GM18951 (cell line): ENCODE results near the gene LRP1B.

Source experiments
- POLR2A ChIP-seq: IDR thresholded peaks from 4 replicates; pipeline ENCODE4 v1.6.1; 2011; ENCODE audit warnings: mild to moderate bottlenecking; ENCODE audit not compliant: insufficient read length, insufficient read depth; ENCODE audit errors: extremely low read depth
- in situ Hi-C: fragments of 300-500 bp; cut with MboI; formaldehyde crosslinking; loops from one replicate; pipeline ENCODE4 v1.12.0; 2022; ENCODE audit warnings: low sequenced_read_pairs, mixed read lengths, inconsistent platforms; ENCODE audit not compliant: unreplicated experiment

Gene LRP1B

DNA sequence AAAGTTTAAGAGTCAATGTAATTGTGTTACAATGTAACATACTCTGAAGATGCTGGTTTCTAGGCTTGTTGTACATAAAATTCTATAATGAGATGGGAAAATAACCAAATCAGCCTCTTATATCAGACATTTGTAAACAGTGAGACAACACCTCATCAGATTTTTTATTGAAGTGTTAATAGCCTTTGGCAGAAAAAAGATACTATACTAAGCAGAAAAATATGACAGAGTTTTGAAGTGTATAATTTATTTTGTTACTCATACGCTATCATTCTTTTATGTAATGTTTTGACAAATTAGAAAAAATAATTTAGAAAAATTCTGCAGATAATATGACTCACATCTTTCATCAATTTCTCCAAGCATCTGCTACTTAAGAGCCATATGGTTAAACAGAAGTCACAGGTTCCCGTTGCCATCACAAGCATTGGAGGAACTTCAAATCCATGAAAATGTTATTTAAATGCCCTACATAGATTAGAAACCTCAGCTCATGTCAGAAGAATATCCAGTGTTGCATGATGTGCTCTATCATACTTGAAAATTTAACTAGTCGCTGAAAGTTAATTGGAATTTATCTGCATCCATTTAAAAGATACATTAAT is 535.4 kb downstream of the LRP1B start:
- TF ChIP-seq POLR2A, result no peak

DNA sequence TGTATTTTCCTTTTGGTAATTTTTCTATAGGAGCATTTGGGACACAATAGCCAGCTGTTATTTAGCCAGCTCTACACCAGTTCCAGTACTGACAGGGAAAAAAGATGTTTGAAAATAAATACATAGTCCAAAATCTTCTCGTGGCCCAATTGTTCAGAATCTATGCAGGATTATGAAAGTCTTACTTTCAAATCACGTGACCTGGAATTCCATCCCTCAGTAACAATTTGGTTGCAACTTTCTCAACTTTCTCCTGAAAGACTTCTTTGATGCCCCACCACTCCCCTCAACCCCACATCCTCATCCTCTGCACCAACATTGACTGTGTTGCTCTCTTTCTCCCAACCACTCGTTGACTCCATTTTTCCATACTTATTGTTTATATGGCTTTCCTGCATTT is 539.0 kb downstream of the LRP1B start:
- in situ Hi-C loops, result no loop called here

More for the DNA sequence above, 535.4 kb downstream of the LRP1B start:
- in situ Hi-C loops, result no loop called here

GRCh38 chr2:141590620-141591019 is 540.2 kb downstream of the LRP1B start:
- TF ChIP-seq POLR2A, result no peak
- in situ Hi-C loops, result no loop called here

More for the DNA sequence above, 539.0 kb downstream of the LRP1B start:
- no peak for TF ChIP-seq POLR2A

GRCh38 chr2:141589314-141589713 is 541.5 kb downstream of the LRP1B start:
- in situ Hi-C loops, result no loop called here
- no peak for TF ChIP-seq POLR2A

GRCh38 chr2:141586985-141587384 is 543.8 kb downstream of the LRP1B start:
- in situ Hi-C loops, result no loop called here

DNA sequence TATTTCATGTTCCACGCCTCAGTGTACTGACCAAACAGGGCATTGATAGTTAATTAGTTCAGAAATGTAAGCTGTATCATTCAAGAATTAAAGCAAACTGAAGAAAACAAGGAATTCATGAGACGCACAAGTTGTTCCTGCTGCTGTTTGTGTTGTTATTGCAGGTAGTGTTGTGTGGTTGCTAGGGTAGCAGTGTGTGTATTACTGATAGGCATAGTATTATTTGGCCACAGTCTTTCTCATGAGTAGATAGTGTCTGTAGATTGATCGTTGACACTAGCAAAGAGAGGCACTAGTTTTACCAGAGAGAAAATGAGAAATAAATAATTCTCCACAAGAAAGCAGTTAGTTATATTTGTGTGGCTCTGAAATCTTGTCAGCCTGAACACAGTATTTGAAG is 548.6 kb downstream of the LRP1B start:
- no peak for TF ChIP-seq POLR2A
- in situ Hi-C loops, result no loop called here

More at GRCh38 chr2:141586985-141587384, 543.8 kb downstream of the LRP1B start:
- no peak for TF ChIP-seq POLR2A

- in situ Hi-C loops, result no loop called here
- TF ChIP-seq POLR2A, result no peak
Measured at GRCh38 chr2:141579071-141579470, 551.7 kb downstream of the LRP1B start.

GRCh38 chr2:141570474-141571131 is 560.2 kb downstream of the LRP1B start:
- in situ Hi-C loops, result no loop called here
- TF ChIP-seq POLR2A, result no peak

DNA sequence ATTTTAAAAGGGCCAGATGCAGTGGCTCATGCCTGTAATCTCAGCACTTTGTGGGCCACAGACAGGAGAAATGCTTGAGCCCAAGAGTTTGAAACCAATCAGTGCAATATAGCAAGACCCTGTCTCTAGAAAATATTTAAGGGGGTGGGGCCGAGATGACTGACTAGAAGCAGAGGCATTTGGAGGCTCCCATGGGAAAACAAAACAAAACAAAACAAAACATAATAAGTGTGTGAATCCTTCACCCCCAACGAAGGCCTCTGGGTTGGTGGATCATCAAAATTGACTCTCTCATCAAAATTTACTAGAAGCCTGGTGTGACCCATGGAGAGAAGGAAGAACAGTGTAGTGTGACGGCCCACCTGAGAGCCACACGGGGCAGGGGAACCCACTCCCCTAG is 560.9 kb downstream of the LRP1B start:
- in situ Hi-C loops, result no loop called here
- no peak for TF ChIP-seq POLR2A

- in situ Hi-C loops, result no loop called here
- no peak for TF ChIP-seq POLR2A
Measured at GRCh38 chr2:141565597-141565996, 565.2 kb downstream of the LRP1B start.

- no peak for TF ChIP-seq POLR2A
- in situ Hi-C loops, result no loop called here
Measured at GRCh38 chr2:141560723-141561122, 570.1 kb downstream of the LRP1B start.

DNA sequence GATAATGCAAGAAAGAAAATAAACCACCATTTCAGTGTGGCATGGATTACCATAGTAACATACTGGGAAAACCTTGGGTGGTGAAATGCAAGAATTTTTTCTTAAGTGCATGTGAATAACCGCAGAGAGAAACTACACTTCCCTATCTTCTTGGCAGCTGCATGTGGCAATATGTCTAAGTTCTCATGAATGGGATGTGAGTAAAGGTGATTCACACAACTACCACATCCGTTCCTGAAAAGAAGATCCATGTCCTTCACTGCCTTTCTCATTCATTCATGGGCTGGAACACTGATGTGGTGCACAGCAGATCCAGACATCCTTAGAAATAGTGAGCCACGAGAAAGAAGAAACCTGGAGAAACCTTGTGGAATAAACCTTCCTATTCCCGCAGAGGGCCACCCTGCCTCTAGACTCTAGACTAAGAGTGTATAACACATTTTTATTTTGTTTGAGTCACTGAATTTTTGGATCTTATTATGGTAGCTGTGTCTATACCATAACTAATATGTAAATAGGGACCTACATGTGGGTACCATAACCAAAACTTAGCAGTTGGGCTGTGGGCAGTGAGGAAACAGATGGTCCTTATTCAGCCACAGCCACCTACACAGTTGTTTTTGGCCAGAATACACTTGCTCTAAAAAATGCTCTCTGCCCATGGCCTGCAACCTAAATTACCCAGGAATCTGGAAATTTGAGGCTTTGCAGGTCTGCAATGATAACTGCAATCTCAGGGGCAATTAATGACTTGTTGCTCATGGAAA is 573.3 kb downstream of the LRP1B start:
- in situ Hi-C loops, result no loop called here
- no peak for TF ChIP-seq POLR2A

GRCh38 chr2:141555876-141556470 is 574.8 kb downstream of the LRP1B start:
- TF ChIP-seq POLR2A, result no peak
- in situ Hi-C loops, result no loop called here

DNA sequence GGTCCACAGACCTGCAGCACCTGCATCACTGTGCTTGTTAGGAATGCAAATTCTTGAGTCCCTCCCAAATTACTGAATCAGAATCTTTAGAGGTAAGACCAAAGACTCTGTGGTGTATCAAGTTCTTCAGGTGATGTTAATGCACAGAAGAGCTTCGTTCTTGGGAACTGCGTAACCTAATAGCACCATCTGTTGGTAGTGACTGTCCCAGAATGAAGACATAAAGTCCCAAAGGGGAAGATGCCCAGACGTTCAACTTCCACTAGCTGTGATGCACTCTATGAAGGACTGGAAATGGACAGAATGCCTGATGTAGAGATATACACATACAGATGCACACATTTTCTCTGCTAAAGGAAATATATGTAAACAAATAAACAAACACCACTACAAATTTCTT is 576.0 kb downstream of the LRP1B start:
- in situ Hi-C loops, result no loop called here
- no peak for TF ChIP-seq POLR2A
